Peyer's patch (tissue), 4 donors: Measurements from ENCODE around the gene A2M. TPM values are rescaled to one million over a fixed set of nuclear protein-coding genes. Genes with fewer than 3 reads are reported as not detected.

ENCODE experiments used
- DNase-seq, 3 donors: peaks; one replicate each; pipeline ENCODE4 v3.0.0-alpha.2; 2017 to 2019
- H3K27ac ChIP-seq, 4 donors: fragments of 200-600 bp; sonication (generic); one replicate each; pipeline ENCODE4 v1.5.1; 2016 to 2019
- H3K27me3 ChIP-seq, 2 donors: fragments of 200-600 bp; sonication (generic); one replicate each; pipeline ENCODE4 v1.5.1; 2019
- H3K36me3 ChIP-seq, 3 donors: fragments of 200-600 bp; sonication (generic); one replicate each; pipeline ENCODE4 v1.5.1; 2016 to 2019
- H3K4me1 ChIP-seq, 4 donors: fragments of 200-600 bp; sonication (generic); one replicate each; pipeline ENCODE4 v1.5.1; 2016 to 2019
- H3K4me3 ChIP-seq, 4 donors: fragments of 200-600 bp; sonication (generic); 1 replicate in 3 of 4; 2 replicates in 1 of 4; pipeline ENCODE4 v1.5.1; 2016 to 2019; ENCODE audit warnings: mild to moderate bottlenecking in 1 of 4
- H3K9me3 ChIP-seq, 4 donors: fragments of 200-600 bp; sonication (generic); one replicate each; pipeline ENCODE4 v1.5.1; 2016 to 2019; ENCODE audit warnings: mild to moderate bottlenecking in 1 of 4
- POLR2A ChIP-seq, 2 donors: fragments of 450-650 bp; IDR thresholded peaks; one replicate each; pipeline ENCODE4 v1.5.1; 2017; ENCODE audit warnings: antibody characterized with exemption in 2 of 2, mild to moderate bottlenecking in 2 of 2, moderate library complexity in 2 of 2
- total RNA-seq, 4 donors: library from RNA; depleted of rRNA; stranded (reverse); fragments of >200 nt; gene quantifications; one replicate each; pipeline ENCODE4 v1.1.0, GENCODE V29; 2016
- TF ChIP-seq, protein P1 (sequence below), 6 experiments: fragments of 450-650 bp in 4 of 6; fragments of 200-600 bp in 2 of 6; sonication (generic) in 1 of 6; IDR thresholded peaks; one replicate each; pipeline ENCODE4 v1.5.1; 2017 to 2019; ENCODE audit warnings: antibody characterized with exemption in 6 of 6, mild to moderate bottlenecking in 3 of 6, moderate library complexity in 1 of 6

A2M gene
- total RNA-seq, 4 donors from 2014 or later: 39.8 to 201 (median 88.8) TPM

DNA sequence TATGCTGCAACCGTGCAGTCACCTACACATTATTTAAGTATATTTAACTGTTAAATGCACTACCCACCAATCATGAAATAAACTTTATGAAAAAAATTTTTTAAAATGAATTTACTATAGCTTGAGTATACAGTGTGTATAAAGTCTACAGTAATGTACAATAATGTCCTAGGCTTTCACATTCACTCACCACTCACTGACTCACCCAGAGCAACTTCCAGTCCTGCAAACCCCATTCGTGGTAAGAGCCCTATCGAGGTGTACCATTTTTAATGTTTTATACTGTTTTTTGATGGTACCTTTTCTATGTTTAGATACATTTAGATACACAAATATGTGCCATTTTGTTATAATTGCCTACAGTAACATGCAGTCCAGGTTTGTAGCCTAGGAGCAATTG, 78.3 kb downstream of the A2M start:
- no peak for TF ChIP-seq POLR2A (IDR thresholded peaks at IDR 0.05)
- TF ChIP-seq, protein P1, sequence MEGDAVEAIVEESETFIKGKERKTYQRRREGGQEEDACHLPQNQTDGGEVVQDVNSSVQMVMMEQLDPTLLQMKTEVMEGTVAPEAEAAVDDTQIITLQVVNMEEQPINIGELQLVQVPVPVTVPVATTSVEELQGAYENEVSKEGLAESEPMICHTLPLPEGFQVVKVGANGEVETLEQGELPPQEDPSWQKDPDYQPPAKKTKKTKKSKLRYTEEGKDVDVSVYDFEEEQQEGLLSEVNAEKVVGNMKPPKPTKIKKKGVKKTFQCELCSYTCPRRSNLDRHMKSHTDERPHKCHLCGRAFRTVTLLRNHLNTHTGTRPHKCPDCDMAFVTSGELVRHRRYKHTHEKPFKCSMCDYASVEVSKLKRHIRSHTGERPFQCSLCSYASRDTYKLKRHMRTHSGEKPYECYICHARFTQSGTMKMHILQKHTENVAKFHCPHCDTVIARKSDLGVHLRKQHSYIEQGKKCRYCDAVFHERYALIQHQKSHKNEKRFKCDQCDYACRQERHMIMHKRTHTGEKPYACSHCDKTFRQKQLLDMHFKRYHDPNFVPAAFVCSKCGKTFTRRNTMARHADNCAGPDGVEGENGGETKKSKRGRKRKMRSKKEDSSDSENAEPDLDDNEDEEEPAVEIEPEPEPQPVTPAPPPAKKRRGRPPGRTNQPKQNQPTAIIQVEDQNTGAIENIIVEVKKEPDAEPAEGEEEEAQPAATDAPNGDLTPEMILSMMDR (IDR thresholded peaks at IDR 0.05): no peak
- Histone ChIP-seq H3K4me3 (no peak overlapping the region), H3K27ac (no peak overlapping the region), H3K36me3 (no peaks in the 10 kb centered on the region), H3K4me1 (no peaks in the 10 kb centered on the region), H3K27me3 (no peaks in the 10 kb centered on the region), H3K9me3 (no peaks in the 10 kb centered on the region)
- no peak for DNase-seq

DNA sequence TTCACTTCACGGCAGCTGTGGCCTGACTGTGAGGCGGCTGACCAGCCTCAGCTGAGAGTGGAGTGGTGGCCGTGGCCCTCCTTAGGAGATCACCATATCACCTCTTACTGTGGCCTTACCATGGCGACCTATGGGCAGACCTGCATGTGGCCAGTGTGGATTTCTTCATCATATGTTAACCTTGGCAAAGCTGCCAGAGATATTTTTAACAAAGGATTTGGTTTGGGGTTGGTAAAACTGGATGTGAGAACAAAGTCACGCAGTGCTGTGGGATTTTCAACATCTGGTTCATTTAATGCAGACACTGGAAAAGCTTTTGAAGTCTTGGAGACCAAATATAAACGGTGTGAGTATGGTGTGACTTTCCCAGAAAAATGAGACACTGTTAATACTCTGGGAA, 79.5 kb downstream of the A2M start:
- H3K4me3 ChIP-seq: no peak overlapping the region
- H3K4me1 ChIP-seq: no peaks in the 10 kb centered on the region
- H3K36me3 ChIP-seq: no peaks in the 10 kb centered on the region
- no peak for DNase-seq
- no peaks in the 10 kb centered on the region for H3K27me3 ChIP-seq
- H3K27ac ChIP-seq: no peak overlapping the region
- no peaks in the 10 kb centered on the region for H3K9me3 ChIP-seq
- TF ChIP-seq, protein P1 (IDR thresholded peaks at IDR 0.05): no peak
- no peak for TF ChIP-seq POLR2A (IDR thresholded peaks at IDR 0.05)

DNA sequence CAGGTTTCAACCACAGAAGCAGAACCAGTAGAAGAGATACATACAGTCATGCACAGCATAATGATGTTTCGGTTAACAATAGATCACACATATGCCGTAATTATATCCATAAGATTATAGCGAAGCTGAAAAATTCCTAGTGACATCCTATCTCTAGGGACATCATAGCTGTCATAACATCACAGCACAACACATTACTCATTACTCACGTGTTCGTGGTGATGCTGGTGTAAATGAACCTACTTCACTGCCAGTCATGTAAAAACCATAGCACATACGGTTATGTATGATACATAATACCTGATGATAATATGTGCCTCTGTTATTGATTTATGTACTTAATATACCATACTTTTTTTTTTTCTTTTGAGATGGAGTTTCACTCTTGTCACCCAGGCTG, 81.6 kb downstream of the A2M start:
- H3K4me1 ChIP-seq: no peaks in the 10 kb centered on the region
- no peaks in the 10 kb centered on the region for H3K36me3 ChIP-seq
- H3K27ac ChIP-seq: no peak overlapping the region
- H3K27me3 ChIP-seq: no peaks in the 10 kb centered on the region
- no peak overlapping the region for H3K4me3 ChIP-seq
- TF ChIP-seq POLR2A (IDR thresholded peaks at IDR 0.05): no peak
- TF ChIP-seq, protein P1 (IDR thresholded peaks at IDR 0.05): no peak
- no peaks in the 10 kb centered on the region for H3K9me3 ChIP-seq
- no peak for DNase-seq

DNA sequence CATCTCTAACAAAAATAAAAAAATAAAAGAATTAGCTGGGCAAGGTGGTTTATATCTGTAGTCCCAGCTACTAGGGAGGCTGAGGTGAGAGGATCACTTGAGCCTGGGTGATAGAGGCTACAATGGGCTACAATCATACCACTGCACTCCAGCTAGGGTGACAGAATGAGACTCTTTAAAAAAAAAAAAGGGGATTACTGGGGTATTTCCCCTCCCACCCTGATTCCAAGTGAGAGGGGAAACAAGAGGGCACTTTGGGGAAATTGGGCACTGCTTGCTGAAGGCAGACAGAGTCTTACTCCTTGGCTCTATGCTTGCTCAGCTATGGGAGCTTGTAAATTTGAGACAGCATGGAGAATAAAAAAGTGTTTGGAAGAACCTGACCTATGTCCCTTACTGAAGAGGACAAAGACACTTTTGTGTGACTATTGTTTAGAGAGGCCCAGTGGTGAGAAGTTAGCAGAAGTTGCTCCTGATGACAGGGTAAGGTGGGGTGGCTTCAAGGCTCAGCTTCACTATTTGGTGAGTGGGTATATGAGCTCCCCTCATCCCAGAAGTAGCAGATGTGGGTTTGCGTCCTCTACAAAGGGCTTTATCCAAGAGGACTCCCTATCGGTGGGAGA, 82.3 kb downstream of the A2M start:
- Histone ChIP-seq H3K36me3 (no peaks in the 10 kb centered on the region), H3K27me3 (no peaks in the 10 kb centered on the region), H3K27ac (no peak overlapping the region), H3K4me3 (no peak overlapping the region), H3K9me3 (no peaks in the 10 kb centered on the region), H3K4me1 (no peaks in the 10 kb centered on the region)
- TF ChIP-seq POLR2A (IDR thresholded peaks at IDR 0.05): no peak
- TF ChIP-seq, protein P1 (IDR thresholded peaks at IDR 0.05): no peak
- no peak for DNase-seq

DNA sequence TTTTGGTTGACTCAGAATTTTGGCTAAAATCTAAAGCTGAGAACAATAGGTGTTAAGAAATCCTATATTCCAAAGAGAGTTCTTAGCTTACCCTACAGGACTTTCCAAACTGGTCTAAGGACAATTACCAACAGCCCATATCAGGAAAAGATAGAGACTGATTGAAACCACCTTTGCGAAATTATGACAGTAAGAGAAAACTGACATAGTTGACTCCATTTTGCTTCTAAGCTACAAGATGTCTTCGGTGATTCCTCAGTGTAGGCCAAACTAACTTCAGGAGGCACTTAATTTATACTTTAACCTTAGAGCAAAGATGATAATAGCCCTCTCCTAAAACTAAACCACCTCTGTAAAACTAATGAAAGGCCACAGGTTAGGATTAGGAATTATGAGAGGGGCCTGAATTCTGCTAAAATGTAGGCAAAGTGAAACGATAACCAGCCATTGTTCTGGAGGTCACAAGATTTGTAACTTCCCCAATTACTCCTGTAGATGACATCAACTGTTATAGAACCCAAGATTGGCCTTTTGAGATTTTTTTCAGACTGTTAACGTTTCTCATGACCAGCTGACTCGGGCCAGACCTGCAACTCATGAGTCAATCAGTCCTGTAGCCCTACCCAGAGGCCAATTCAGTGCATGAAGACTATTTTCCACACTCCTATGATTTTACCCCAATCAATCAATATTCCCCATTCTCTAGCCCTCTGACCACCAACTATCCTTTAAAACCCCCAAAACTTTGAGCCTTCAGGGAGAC, 83.3 kb downstream of the A2M start:
- H3K9me3 ChIP-seq: no peaks in the 10 kb centered on the region
- H3K27me3 ChIP-seq: no peaks in the 10 kb centered on the region
- TF ChIP-seq POLR2A (IDR thresholded peaks at IDR 0.05): no peak
- TF ChIP-seq, protein P1 (IDR thresholded peaks at IDR 0.05): no peak
- H3K4me3 ChIP-seq: no peak overlapping the region
- H3K4me1 ChIP-seq: no peaks in the 10 kb centered on the region
- DNase-seq: no peak
- no peaks in the 10 kb centered on the region for H3K36me3 ChIP-seq
- no peak overlapping the region for H3K27ac ChIP-seq
